EH (cell line): ENCODE data around the gene HPS5.

Source experiments
- DNase-seq: peaks from one replicate; pipeline ENCODE4 v3.0.0-alpha.2; 2015; ENCODE audit warnings: low read depth

The HPS5 gene

DNA sequence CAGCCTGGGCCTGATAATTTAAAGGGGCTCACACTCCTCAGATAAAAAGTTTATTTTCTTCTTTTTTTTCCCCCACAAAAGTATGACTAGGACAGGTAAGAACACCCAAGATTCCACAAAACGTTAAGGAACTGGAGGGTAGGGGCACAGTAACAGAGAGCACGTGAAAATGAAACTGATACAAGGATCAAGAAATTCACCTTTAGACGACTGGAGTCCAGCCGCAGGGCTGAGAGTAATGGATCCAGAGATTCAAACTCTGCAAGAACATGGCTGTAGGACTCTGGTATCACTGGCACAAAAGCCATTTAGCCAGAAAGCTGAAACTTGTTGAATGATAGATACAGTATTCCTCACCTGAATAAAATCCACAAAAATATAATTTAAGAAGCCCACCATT is 4.4 kb downstream of the HPS5 start:
- no peak for DNase-seq

DNA sequence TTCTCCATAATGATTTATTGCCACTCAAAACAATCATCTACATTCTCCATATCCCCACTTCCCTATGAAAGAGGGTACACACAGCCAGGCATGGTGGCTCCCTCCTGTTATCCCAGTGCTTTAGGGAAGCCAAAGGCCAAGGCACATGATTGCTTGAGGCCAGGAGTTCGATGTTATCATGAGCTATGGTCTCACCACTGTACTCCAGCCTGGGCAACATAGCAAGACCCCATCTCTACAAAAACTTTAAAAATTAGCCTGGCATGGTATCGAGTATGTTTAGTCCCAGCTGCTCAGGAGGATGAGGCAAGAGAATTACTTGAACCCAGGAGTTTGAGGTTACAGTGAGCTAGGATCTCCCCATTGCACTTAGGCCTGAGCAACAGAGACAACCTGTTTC is 6.0 kb downstream of the HPS5 start:
- DNase-seq, result no peak

DNA sequence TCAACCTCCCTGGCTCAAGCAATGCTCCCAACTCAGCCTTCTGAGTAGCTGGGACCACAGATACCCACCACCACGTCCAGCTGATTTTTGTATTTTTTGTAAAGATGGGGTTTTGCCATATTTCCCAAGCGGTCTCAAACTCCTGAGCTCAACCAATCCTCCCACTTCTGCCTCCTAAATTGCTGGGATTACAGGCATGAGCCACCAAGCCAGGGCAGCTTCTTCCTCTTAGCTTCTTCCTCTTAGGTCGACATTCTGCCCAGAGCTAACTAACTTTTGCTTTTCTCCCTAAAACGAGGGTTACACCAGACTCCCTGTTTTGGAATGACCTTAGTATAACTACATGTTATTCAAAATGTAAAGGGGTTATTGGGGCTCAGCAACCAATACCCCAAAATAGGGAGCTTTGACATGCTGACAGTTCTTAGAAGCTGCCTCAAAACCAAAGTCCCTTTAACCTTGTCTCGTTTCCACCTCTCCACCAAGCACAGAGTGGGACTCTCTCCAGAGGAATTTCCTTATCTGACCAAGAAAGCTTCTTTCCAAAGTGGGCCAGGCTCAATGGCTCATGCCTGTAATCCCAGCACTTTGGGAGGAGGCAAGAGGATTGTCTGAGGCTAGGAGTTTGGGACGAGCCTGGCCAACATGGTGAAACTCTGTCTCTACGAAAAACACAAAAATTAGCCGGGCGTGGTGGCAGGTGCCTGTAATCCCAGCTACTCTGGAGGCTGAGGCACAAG is 7.0 kb downstream of the HPS5 start:
- peak; percentile 10 for DNase-seq

DNA sequence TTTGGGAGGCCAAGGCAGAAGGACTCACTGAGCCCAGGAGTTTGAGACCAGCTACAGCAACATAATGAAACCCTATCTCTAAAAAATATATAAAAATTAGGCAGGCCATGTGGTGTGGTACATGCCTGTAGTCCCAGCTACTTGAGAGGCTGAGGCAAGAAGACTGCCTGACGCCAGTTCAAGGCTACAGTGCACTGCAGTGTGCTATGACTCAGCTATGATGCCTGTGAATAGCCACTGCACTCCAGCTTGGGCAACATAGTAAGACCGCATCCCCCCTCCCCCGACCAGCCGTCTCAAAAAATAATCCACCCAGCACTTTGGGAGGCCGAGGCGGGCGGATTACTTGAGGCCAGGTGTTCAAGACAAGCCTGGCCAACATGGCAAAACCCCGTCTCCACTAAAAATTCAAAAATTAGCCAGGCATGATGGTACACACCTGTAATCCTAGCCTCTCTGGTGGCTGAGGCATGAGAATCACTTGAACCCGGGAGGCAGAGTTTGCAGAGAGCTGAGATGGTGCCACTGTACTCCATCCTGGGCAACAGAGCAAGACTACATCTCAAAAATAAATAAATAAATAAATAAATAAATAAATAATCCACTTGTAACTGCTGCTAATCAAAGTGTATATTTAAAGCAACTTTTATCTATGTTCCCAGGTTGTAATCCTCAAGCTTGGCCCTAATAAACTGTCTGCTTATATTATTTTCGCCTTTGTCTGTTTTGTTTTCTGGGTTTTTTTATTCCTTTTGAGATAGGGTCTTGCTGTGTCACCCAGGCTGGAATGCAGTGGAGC is 7.8 kb downstream of the HPS5 start:
- peak; percentile 57 for DNase-seq

DNA sequence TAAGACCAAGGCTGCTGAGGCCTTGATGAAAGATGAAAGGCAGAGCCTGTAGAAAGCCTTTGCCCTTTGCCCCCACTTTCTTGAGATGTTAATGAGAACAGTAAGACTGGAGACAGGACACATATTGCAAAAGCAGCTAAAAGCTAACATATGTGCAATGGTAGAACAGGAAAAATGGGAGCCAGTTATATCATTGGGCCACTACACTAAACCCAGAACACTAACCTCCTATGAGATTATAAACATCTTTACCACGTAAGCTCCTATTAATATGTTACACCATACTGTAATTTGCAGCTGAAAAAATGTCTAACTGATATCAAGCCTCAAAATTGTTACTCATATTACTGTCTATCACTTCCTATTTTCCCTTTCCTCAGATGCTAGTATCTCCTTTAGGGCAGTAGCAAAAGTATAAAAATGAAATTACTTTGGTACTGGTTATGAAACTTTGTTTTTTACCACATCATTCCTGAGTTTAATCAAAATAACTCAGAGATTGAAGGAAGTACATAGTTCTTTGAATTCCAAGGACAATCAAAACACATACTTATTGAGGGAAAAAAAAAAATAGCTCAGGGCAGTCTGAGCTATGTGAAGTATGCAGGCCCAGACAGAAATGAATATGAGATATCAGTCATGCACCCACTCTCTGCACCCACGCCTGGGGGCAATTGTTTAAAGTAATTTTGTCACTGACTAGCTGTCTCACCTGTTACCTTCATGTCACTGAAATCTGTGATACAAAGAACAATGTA is 9.1 kb downstream of the HPS5 start:
- peak; percentile 90 for DNase-seq

DNA sequence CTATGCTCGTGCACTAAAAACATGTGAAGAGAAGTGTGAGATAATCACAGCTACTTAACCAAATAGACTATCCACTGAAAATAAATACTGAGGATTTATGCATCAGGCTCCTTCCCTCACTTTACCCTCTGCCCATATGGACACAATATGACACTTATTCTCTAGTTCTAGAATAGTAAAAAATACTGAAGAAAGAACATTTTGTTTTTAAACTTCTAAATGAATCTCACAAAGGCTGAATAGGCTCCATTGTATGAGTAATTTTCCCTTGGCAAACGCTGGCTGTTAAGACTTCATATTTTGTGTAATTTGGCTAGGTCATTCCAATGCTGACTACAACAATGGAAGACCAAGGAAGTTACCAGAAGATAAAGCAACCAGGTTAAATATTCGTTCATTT is 9.9 kb downstream of the HPS5 start:
- DNase-seq, result peak; percentile 60

DNA sequence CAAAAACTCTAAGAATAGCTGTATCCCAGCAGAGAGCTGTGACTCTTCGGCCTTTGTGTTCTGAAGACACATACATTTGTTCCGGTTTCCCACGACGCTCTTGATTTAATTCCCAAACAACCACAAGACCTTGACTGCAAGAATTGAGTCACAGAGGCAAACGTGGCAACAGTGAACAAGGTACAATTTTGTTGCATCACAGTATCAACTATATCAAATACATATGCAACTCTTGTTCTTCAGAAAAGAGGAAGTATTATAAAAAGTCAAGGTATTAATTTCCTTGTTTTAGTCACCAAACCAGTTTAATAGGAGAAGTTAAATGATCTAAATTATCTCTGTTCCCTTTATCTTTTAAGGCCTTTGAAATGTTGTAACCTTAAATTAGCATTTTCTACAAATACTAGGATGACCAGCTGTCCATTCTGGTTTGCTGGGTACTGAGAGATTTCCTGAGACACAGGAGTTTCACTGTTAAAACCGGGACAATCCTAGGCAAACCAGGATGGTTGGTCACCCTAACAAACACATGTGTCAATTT is 11.1 kb downstream of the HPS5 start:
- DNase-seq, result peak; percentile 16

DNA sequence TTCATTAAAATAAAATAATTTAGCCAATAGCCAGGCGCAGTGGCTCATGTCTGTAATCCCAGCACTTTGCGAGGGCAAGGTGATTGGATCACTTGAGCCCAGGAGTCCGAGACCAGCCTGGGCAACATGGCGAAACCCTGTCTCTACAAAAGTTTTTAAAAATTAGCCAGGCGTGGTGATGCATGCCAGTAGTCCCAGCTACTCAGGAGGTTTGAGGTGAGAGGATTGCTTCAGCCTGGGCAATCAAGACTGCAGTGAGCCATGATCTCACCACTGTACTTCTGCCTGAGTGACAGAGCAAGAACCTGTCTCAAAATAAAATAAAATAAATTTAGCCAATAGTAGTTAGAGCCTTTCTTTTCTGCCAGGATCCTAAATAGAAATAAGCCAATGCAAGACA is 12.2 kb downstream of the HPS5 start:
- no peak for DNase-seq

DNA sequence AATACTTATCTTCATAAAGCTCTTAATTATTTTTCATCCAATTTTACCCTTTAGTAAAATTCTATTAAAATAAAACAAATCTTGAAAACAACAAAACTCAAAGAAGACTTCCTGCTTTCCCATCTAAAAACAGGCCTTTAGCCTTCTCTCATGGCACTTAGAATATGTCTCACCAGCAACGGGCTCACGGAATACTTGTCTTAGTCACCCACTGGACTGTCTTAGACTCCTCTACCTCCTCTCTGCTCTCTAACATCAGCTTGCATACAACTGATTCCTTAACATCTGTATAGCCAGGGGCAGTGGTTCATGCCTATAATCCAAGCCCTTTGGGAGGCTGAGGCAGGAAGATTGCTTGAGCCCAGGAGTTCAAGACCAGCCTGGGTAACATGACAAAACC is 13.7 kb downstream of the HPS5 start:
- no peak for DNase-seq

DNA sequence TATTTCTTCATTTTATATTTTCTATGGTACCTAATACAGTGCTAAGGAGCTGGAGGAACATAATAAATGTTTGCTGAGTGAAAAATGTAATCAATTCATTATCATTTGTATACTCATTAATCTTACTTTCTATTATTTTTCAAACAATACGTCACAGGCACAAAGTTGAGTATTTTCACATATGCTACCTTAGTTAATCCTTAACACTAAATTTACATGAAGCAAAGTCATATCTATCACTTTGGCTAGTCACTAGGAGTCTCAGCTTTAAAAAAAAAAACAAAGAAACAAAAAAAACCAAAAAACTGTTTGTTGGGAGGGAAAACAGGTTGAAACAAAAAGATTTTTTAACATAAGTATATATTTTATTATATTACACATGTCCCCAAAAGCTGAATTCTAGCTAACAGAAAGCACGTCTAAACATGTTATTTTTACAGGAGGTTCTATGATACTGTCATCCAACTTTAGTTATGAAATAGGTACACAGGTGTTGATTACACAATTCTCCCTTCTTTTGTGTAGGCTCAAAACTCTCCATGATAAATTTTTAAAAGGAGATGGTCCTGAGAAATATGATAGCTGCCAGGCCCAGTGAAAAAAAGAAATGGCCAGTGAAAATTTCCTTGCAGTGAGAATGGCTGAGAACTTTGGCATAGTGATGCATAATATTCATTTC is 14.3 kb downstream of the HPS5 start:
- DNase-seq, result no peak

DNA sequence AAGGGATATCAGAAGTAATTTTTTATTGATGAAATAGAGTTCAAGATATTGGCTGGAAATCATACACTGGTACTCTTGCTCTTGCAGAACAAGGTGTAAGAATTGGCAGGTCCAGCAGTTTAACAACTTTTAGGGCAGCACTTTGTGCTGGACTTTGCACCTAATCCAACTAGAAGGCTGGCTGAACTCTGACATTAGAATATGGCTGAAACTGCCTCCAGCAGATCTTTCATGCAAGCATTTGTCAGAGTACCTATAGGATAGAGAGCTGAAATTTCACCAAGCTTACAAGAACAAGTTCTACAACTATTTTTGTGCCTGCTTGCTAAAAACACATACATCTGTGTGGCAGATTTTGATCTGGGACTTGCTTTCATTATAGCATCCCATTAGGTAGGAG is 17.2 kb downstream of the HPS5 start:
- DNase-seq, result no peak

DNA sequence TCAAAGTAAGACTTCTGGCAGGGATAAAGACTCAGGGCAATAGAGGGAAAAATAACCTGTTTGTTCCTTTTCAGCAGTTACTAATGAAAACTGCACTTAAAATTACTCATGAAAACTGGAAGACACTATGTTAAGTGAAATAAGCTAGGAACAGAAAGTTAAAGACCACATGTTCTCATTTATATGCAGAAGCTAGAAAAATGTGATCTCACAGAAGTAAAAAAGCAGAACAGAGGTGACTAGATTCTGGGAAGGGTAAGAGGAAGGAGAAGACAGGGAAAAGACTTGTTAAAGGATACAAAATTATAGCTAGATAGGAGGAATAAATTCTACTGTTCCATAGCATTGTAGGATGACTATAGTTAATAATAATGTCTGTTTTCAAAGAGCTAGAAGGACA is 22.2 kb downstream of the HPS5 start:
- no peak for DNase-seq

DNA sequence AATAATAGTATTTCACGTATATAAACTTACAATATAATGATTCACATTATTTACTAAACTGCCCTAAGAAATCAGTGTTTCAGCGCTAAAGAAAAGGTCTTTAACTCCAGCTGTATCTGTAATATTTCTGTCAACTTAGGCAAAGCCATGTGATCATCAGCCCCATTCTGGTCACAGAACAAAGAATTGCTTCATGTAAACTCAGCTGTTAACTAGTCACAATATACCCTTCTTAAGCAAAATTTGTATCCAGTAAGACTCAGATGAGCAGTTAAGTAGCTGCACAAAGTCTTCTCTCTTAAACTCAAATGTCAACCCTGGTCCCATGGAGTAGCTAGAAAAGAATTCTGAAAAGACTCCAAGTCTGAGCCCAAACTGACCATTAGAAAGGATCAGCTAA is 26.6 kb downstream of the HPS5 start:
- no peak for DNase-seq

DNA sequence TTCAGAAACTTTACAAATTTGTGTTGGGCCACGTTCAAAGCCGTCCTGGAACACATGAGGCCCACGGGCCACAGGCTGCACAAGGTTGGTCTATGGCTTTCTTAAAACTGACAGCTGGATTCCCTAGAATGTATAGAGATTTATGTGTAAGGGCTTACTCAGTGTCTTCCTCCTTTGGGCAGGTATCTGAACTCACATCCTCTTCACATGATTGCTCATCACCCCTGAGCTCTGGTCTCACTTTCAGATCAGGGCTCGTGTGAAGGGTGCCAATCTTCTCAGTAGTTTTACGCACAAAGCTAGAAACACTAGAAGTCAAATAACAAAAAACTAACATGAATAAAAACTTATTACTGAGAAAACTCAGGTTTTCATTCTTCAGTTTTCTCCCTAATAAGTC is 27.1 kb downstream of the HPS5 start:
- no peak for DNase-seq

DNA sequence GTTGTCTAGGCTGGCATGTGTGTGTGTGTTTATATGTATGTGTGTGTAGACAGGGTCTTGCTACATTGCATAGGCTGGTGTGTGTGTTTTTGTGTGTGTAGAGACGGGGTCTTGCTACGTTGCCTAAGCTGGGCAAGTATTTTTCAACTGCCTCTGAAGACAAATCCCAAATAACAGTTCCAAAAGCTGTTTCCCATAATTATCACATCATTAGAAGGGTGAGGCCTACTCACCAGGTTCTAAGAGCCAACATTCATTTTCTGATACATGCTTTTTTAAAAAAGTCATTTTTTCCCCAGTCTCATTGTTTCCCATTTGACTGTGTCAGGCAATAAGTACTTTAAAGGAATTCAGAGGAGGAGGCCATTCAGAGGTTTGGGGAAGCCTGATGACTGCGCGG is 33.0 kb downstream of the HPS5 start:
- no peak for DNase-seq

DNA sequence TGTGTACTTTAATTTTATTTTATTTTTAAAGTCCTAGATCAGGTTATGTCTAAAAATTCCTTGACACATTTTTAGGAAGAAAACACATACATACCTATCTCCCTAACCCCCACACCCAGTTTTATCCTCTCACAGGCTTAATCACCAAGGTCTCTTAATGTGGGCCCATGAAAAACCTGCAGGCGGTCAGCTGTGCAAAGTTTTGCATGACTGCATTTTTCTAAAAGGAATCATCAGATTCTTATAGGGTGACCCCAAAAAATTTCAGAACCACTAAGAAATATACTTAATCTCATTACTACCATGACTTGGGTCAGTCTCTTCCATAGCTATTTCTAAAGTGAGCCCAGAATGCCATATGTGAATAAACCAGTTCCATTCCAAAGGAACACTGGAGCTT is 36.1 kb downstream of the HPS5 start:
- DNase-seq, result peak; percentile 41

DNA sequence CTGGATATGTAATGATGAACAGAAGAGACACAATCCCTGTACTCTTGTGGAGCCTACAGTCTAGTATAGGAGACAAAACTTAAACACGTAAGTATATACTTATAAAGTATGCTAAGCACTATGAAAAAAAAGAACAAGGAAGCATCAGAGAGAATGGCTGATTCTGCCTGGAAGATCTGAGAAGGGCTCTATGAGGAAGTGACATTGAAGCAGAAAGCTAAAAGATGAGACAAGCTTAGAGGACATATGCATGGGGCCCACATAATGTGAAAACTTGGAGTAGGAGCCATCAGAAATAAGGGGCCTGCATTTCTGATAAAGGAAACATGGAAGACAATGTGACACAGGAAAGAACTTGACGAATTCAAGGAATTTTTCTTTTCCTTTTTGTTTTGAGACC is 39.3 kb downstream of the HPS5 start:
- no peak for DNase-seq

DNA sequence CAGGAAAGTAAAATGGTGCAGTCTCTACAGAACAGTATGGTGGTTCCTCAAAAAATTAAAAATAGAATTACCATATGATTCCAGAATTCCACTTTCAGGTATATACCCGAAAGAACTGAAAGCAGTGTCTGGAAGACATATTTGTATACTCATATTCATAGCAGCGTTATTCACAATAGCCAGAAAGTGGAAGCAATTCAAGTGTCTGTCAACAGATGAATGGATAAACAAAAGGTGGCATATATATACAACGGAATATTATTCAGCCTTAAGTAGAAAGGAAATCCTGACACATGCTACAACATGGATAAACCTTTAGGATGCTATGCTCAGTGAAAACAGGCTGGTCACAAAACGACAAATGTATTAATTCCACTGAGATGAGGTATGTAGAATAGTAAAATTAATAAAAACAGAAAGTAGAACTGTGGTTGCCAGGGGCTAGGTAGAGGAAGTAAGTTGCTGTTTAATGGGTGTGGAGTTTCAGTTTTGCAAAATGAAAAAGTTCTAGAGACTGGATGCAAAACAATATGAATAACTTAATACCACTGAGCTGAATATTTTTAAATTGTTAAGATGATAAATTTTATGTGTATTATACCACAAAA is 41.4 kb downstream of the HPS5 start:
- no peak for DNase-seq

DNA sequence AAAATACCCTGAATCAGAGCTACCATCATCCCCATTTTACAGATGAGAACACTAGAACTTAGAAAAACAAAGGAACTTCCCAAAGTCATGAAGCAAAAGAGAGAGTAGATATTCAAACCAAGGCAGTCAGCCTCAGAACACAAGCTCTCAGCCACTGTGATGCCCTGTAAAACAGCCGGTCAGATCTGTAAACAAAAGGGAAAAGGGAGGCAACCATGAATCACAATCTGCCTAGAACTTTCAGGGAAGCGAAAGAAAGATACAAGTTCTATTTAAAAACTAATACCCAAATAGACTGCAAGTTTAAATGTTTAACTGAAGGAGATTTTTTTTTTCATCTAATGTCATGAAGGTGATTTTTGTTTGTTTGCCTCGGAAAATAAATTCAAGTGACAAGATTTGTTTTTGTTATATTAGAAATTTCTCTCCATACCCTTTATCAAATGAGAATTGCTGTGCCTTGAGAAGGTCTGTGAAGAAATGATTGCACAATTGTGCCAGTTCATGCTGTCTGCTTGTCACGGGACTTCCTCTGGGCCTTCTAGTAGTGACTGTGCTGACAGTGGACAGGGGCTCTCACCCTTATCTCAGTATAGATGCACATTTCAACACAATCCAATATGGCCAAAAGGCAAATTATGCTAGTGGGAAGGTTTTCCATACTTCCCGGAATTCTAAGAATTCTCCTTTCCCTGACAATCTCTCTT is 44.2 kb downstream of the HPS5 start:
- no peak for DNase-seq

DNA sequence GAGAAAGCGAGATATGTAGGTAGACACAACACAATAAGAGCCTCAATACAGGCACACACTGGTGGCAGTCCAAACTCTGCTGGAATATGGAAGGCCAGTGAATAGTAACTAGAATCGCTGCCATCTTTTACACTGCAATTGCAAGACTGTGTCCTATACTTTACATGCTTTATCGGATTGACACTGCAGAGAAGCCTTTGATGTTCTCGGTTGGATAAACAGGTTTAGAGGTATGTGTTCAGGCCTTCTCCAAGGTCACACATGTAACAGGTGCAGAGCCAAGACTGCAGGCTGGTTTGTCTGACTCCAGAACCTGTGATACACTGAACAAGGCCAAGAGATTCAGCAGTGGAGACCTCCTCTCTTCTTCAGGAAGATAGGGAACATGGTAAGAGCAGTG is 50.7 kb downstream of the HPS5 start:
- no peak for DNase-seq

DNA sequence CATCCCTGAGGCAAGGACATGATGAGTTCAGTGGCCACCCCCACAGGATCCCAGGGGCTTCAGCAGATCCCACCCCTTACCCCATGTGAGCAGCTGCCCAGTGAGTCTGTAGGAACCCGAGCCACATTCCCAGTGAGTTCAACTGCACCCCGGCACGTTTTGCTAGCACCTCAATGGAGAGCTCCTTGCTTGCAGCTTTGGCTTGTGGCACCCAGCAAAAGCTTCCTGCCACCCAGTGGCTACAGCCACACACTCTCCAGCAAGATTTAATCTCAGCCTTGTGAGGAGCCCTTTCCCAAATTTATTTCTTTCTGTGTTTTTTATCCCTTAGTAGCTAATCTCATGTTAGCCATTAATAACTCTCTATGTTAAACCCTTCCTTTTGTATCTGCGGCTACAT is 51.8 kb downstream of the HPS5 start:
- no peak for DNase-seq
